ENCODE results near the gene TMEM114.

DNA sequence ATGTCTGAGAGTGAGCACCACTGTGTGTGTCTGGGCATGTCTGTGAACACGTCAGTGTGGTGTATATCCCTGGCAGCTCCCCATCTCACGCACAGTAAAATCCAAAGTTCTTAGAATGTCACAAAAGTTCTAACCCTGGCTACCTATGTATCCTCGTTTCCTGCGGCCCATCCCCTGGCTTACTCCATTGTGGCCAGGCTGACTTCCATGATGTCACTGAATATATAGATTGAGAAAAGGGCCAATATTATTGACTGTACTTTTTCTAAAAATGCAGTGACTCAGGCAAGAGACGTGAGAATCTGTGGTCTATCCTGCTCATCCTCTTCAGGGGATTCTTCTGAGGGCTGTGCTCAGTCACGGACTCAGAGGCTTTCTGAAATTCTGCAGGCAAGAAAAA, 30.2 kb upstream of the TMEM114 start:
- TF ChIP-seq POLR2A (IDR thresholded peaks at IDR 0.05), result no peak
- TF ChIP-seq, protein P1, sequence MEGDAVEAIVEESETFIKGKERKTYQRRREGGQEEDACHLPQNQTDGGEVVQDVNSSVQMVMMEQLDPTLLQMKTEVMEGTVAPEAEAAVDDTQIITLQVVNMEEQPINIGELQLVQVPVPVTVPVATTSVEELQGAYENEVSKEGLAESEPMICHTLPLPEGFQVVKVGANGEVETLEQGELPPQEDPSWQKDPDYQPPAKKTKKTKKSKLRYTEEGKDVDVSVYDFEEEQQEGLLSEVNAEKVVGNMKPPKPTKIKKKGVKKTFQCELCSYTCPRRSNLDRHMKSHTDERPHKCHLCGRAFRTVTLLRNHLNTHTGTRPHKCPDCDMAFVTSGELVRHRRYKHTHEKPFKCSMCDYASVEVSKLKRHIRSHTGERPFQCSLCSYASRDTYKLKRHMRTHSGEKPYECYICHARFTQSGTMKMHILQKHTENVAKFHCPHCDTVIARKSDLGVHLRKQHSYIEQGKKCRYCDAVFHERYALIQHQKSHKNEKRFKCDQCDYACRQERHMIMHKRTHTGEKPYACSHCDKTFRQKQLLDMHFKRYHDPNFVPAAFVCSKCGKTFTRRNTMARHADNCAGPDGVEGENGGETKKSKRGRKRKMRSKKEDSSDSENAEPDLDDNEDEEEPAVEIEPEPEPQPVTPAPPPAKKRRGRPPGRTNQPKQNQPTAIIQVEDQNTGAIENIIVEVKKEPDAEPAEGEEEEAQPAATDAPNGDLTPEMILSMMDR (IDR thresholded peaks at IDR 0.05), result no peak
